ENCODE data around the gene SLF2.

DNA sequence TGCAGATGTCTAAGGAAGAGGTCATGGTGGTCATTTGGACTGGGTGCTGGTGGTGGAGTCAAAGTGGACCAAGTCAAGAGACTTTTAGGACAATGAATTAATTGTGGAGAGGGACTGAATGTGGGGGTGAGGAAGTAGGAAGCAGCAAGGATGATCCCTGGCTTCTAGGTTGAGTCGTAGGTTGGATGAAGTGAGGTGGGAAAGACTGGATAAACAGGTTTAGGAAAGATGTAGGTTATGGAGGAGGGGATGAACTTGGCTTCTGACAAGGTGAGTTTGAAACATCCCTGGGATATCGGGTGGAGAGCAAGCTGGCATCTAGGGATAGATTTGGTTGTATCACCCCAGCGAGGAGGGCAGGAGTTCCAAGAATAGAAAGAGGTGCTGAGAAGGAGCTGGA is 64.1 kb downstream of the SLF2 start:
- no peak for TF ChIP-seq POLR2A (IDR thresholded peaks at IDR 0.05)
- TF ChIP-seq, protein P1, sequence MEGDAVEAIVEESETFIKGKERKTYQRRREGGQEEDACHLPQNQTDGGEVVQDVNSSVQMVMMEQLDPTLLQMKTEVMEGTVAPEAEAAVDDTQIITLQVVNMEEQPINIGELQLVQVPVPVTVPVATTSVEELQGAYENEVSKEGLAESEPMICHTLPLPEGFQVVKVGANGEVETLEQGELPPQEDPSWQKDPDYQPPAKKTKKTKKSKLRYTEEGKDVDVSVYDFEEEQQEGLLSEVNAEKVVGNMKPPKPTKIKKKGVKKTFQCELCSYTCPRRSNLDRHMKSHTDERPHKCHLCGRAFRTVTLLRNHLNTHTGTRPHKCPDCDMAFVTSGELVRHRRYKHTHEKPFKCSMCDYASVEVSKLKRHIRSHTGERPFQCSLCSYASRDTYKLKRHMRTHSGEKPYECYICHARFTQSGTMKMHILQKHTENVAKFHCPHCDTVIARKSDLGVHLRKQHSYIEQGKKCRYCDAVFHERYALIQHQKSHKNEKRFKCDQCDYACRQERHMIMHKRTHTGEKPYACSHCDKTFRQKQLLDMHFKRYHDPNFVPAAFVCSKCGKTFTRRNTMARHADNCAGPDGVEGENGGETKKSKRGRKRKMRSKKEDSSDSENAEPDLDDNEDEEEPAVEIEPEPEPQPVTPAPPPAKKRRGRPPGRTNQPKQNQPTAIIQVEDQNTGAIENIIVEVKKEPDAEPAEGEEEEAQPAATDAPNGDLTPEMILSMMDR (IDR thresholded peaks at IDR 0.05 in 8 of 11, conservative IDR thresholded peaks at IDR 0.05 in 3 of 11): no peak
- TF ChIP-seq POLR2AphosphoS5 (IDR thresholded peaks at IDR 0.05): no peak
